Activated gamma-delta T cell treated with anti-CD3 and anti-CD28 coated beads, Interleukin-2, amount 50 U/mL, for 16 hours (primary cell): Measurements from ENCODE around the gene CRYBG2.
"Not testable (repeated sequence)": the region's sequence is repeated elsewhere in the genome, so short reads cannot be mapped to it uniquely, and the experiment has no call there.

Experiments
- DNase-seq: peaks from one replicate; pipeline ENCODE4 v3.0.0-alpha.2; 2020; ENCODE audit warnings: low read depth

The CRYBG2 gene, protein sequence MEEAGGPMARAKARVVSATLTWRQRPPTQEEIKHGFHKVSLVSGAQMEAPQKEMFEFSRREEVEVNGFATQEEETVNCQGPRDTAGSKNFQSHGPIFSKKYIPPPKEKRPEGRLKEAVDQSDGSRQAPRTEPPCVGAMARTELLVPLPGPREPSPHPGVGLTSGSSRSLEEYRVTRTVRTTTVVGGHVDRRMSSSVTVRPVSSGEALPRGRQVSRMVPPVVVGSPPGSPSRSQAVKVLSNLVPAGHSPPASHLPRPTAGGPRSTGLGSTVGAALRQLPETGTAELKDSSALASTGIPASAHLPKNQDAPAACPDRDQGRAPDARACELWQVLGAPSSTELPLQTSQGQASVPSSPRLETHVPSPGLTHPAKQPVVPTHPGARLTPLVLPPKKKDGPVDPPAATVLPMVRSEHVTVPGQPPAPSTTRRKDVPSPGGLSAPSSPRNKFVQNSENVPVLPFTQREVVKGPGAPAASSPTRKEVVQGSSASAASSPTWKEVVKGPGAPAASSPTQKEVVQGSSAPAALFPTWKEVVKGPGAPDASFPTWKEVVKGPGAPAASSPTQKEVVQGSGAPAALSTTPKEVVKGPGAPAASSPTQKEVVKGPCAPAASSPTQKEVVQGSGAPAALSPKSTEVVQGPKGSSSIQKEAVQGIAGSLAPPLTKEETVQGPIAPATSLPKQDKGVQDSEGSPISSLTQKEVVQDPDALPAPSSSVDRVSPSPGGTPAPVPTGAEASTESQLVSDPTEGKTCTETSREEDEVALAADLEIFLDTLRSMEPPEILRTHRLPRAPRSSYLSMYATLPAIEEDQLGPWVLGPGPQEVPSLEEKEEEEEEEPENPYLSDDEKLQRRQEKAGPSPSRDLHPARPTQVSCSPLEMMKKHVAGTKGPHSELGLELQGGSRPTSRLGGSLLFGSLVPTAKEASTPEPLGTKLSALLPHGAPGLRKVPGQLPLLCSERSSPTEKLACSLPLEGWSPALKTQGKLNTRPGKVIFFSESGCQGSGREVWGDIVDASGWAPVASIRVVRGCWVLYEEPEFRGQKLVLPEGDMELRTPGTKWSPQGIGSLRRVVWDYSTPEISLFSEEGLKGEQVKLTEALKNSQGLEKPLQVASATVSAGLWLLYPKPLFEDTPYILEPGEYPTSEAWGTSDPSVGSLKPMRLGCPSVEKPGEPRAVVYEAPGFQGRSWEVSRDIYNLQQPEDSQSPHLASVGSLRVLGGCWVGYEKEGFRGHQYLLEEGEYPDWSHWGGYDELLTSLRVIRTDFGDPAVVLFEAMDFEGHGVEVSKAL (N-terminal part only)

GRCh38 chr1:26353976-26354820, at the start of gene CRYBG2:
CRYBG2 (minus strand) TSS chr1:26354130; CDS start chr1:26346657, 7,473 bp downstream.
- no peak for DNase-seq

GRCh38 chr1:26403656-26404055, 49.7 kb upstream of the CRYBG2 start:
- no peak for DNase-seq

GRCh38 chr1:26401891-26402290, 48.0 kb upstream of the CRYBG2 start:
- DNase-seq, result no peak

DNA sequence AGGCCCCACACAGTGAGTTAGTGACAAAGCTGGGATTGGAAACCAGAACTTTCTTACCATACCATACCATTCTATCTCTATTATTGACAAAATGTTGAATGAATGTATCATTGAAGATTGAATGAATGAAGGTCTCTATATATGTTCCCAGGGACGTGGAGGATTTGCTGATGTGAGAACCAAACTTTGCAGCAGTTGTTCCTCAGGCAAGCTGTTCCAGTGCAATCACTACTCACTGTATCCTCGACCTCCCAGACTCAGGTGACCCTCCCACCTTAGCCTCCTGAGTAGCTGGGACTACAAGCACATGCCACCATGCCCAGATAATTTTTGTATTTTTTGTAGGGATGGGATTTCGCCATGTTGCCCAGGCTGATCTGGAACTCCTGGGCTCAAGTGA, 45.1 kb upstream of the CRYBG2 start:
- DNase-seq, result no peak

- DNase-seq, result no peak
Measured at GRCh38 chr1:26395754-26396153, 41.8 kb upstream of the CRYBG2 start.

- DNase-seq, result peak; percentile 28
Measured at GRCh38 chr1:26391450-26391849, 37.5 kb upstream of the CRYBG2 start.

DNA sequence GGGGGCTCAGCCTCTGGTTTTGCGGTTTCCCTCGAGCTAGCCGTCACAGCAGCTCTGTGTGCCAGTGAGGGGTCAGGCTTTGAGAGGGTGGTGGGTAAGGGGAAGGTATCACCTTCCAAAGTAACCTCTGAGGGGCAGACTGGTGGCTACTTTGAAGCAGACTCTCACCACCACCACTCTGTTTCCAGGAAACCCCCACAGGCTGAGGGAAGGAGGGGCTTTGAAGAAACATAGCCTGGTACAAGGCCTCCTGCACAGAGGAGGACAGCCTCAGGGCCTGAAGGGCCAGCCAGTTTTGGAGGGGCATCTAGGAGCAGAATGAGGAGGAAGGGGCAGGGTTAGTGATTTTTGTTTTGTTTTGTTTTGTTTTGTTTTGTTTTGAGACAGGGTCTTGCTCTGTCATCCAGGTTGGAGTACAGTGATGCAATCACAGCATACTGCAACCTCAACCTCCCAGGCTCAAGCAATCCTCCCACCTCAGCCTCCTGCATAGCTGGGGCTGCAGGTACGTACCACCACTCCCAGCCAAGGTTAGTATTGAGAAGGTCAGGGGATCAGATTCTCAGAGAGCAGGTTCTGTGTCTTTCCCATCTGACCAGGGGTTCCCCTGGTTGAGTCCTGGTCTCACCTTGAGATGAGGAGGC, 35.8 kb upstream of the CRYBG2 start:
- DNase-seq, result no peak

DNA sequence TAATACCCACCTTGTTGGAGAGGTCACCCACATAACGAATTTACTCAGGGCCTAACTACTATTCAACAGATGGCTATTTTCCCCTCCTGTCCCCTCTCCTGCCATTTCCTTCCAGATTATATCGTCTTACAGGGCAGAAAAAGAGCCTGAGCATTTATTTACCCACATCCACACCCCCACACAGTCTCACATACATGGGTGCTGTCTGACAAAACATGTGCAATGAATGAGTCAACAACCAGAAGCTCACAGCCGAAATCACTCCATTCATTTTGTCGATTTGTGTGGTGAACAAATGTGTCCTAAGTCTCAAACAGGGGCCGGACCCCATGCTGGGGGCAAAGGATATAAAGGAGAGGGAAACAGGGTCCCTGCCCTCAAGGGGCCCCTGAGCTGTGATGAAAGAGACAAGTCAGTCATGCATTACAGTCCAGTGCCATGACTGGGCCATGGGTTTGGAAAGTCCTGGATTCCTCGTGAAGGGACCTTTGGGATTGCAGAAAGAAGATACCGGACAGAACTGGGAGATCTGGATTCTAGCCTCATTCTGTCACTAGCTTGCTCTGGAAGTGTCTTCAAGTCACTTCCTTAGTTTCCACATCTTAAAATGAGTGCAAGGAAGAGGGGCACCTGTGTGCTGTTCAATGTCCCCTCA, 35.0 kb upstream of the CRYBG2 start:
- DNase-seq, result no peak

DNA sequence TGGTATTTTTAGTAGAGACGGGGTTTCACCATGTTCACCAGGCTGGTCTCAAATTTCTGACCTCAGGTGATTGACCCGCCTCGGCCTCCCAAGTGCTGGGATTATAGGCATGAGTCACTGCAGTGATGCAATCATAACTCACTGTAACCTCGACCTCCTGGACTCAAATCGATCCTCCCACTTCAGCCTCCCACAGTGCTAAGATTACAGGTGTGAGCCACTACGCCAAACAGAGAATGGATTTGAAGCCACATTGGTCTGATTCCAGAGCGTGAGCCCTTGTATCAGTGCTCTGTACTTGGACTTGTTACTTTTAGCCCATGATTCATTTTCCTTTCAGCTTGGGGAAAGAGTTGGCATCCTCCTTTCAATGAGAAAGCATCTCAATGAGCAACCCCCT, 33.5 kb upstream of the CRYBG2 start:
- no peak for DNase-seq

- not testable (repeated sequence) for DNase-seq
Measured at GRCh38 chr1:26385063-26385462, 31.1 kb upstream of the CRYBG2 start.

- DNase-seq, result no peak
Measured at GRCh38 chr1:26384076-26384475, 30.1 kb upstream of the CRYBG2 start.

DNA sequence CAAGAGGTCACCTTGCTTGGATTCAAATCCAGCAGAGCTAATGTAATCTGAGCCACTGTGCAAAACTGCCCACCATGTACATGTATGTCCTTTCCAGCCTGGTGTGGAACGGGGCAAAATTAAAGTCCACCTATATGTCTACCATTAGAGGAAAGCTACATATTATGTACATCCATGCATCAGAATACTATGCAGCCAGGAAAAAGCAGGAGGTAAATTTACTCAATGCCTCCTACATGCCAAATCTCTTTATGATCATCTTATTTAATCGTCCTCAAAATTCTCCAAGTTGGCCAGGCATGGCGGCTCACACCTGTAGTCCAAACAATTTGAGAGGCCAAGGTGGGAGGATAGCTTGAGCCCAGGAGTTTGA, 24.9 kb upstream of the CRYBG2 start:
- DNase-seq, result no peak

- DNase-seq, result peak; percentile 81
Measured at GRCh38 chr1:26378088-26378878, 24.4 kb upstream of the CRYBG2 start.

- no peak for DNase-seq
Measured at GRCh38 chr1:26376050-26376449, 22.1 kb upstream of the CRYBG2 start.

GRCh38 chr1:26375081-26375480, 21.2 kb upstream of the CRYBG2 start:
- no peak for DNase-seq

DNA sequence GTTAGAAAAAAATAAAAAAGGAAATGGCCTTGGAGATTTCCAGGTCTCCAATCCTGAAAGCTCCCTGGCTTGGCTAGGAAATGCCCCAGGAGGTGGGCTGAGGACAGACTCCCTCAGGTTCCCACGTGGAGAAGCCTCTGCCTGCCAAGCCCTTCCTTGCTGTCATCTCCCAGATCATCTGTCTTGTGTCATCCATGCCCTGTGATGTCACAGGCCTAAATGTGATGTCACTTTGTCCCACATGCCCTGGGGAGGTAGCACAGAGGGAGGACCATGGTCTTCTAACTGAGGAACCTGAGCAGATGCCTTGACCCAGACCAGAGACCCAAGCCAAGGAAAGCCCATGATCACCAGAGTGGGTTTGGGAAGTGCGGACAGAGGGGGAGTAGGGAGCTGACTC, 20.4 kb upstream of the CRYBG2 start:
- DNase-seq, result not testable (repeated sequence)

- no peak for DNase-seq
Measured at GRCh38 chr1:26373789-26374188, 19.9 kb upstream of the CRYBG2 start.

DNA sequence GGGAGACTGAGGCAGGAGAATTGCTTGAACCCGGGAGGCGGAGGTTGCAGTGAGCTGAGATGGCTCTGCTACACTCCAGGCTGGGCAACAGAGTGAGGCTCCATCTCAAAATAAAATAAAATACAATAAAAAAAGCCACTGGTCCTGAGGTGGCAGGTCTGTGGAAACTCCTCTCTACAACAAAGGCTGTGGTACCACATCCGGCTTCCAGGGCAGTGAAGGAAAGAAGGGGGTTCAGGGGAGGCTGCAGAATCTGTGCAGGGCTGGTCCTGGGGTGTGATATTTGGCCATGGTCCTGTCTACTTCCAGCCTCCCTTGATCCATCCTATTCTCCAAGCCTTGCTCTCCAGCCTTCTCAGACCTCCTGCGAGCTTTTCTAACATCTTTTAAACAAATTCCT, 19.4 kb upstream of the CRYBG2 start:
- peak; percentile 25 for DNase-seq

GRCh38 chr1:26372611-26373010, 18.7 kb upstream of the CRYBG2 start, which contains the start of gene ZNF683:
ZNF683 (minus strand) TSS chr1:26372750; CDS start chr1:26368571, 4,179 bp downstream.
- DNase-seq, result not testable (repeated sequence)
